ENCODE results near the gene C19orf38. TPM values are rescaled to one million over a fixed set of nuclear protein-coding genes. Genes with fewer than 3 reads are reported as not detected.

Gene C19orf38
- total and polyA plus RNA-seq, 2 of the 4 experiments (the other 2 are of a cell fraction) = 0.18 to 0.19 TPM

- 0 out of 2 replicates have a peak, but pooled peaks have one; percentile 37 for ATAC-seq (ENCODE audit: low read depth)
- 20% methylated on average over 1 of the region's 4 CpGs; no CpG with 5 or more reads in 1 of the 2 experiments for WGBS, 2 experiments (ENCODE audit: extremely low coverage in 2 of 2, insufficient read length in 1 of 2)
- in situ Hi-C loops (cut with MboI; ENCODE audit: low sequenced_read_pairs) = no loop called here
Measured at GRCh38 chr19:10858204-10858828, 10.1 kb downstream of the C19orf38 start.

More at GRCh38 chr19:10858204-10858828, 10.1 kb downstream of the C19orf38 start:
- H3K23ac ChIP-seq (ENCODE audit: low read depth, low read length) = no peak overlapping the region
- BruUV-seq (replicated peaks) = no TSS peak
- H4K8ac ChIP-seq (ENCODE audit: low read depth in 2 of 2, low read length in 2 of 2) = no peak overlapping the region; a peak in 1 of 4 replicates
- no peak overlapping the region for H3K4me2 ChIP-seq (ENCODE audit: low read depth, low read length)
- H4K91ac ChIP-seq (ENCODE audit: insufficient read depth, low read depth, low read length) = no peak overlapping the region
- no peak overlapping the region for H2BK15ac ChIP-seq (ENCODE audit: low read depth, low read length)
- H3K79me1 ChIP-seq (ENCODE audit: low read depth in 1 of 2, low read length in 2 of 2) = no peaks in the 10 kb centered on the region
- DNase-seq = no peak
- no peak overlapping the region for H3K27ac ChIP-seq (ENCODE audit: insufficient read depth, low read length)
- H3K18ac ChIP-seq (ENCODE audit: low read depth, low read length) = no peak overlapping the region
- TF ChIP-seq MAZ (IDR thresholded peaks at IDR 0.05; ENCODE audit: borderline replicate concordance, low read depth, low read length) (peak; percentile 57; the same call in 1 of the 2 replicates), SMC3 (IDR thresholded peaks at IDR 0.05; ENCODE audit: low read depth, low read length) (peak; percentile 47), RAD21 (IDR thresholded peaks at IDR 0.05; ENCODE audit: low read length) (peak; percentile 46), CTCF (conservative IDR thresholded peaks at IDR 0.05; ENCODE audit: low read depth, low read length) (peak; percentile 69), BHLHE40 (IDR thresholded peaks at IDR 0.05; ENCODE audit: low read depth, low read length) (no peak)
- peaks cover 6% of the 10 kb centered on the region; the same call in 1 of the 2 replicates for H3K9me1 ChIP-seq (ENCODE audit: insufficient read depth, low read length)
- H2AK9ac ChIP-seq (replicated peaks; ENCODE audit: low read depth, low read length, poor library complexity) = no peak overlapping the region
- POLR2A ChIA-PET (ENCODE audit: unreplicated experiment) = no interaction called here
- H3K4me1 ChIP-seq (ENCODE audit: control insufficient read depth, insufficient read depth, low read length) = no peaks in the 10 kb centered on the region; the same call in 1 of the 2 replicates
- dilution Hi-C loops (cut with HindIII; ENCODE audit: low sequenced_read_pairs, unreplicated experiment) (no loop called here), intact Hi-C loops (cut with micrococcal nuclease) (no loop called here)
- H3K14ac ChIP-seq (replicated peaks; ENCODE audit: low read depth, low read length) = no peak overlapping the region
- no peak overlapping the region for H2BK120ac ChIP-seq (ENCODE audit: low read depth, low read length)
- no peak overlapping the region for H3K4ac ChIP-seq (ENCODE audit: low read depth, low read length)
- CTCF ChIA-PET = interaction anchor here (0.6 to 1.9 kb wide), 4 partner anchors 22 to 141 kb away, joined by 3 to 9 read pairs (median 5); partner anchors contain the start of genes DNM2 and TMED1
- H3K56ac ChIP-seq (ENCODE audit: extremely low read depth, insufficient read depth, low read length) = no peak overlapping the region
- no peaks in the 10 kb centered on the region for H3K36me3 ChIP-seq (ENCODE audit: control insufficient read depth, insufficient read depth, low read length)
- H2BK5ac ChIP-seq (ENCODE audit: low read depth, low read length, poor library complexity, severe bottlenecking) = no peak overlapping the region
- H4K20me1 ChIP-seq (ENCODE audit: insufficient read depth, low read length) = no peaks in the 10 kb centered on the region
- no peak overlapping the region for H3K4me3 ChIP-seq (ENCODE audit: insufficient read depth, low read depth, low read length)
- no peak overlapping the region for H2BK20ac ChIP-seq (ENCODE audit: low read depth, low read length)
- H4K5ac ChIP-seq (ENCODE audit: low read depth, low read length) = no peak overlapping the region
- H2AK5ac ChIP-seq (ENCODE audit: low read depth, low read length) = no peak overlapping the region
- H3K9ac ChIP-seq (ENCODE audit: low read depth, low read length) = no peak overlapping the region
- no peaks in the 10 kb centered on the region for H3K9me3 ChIP-seq (ENCODE audit: control insufficient read depth, insufficient read depth, low read length)
- H2AFZ ChIP-seq (replicated peaks; ENCODE audit: low read length, poor library complexity) = peak overlapping the region; percentile 4
- H3K27me3 ChIP-seq (ENCODE audit: control insufficient read depth, insufficient read depth, low read length) = no peaks in the 10 kb centered on the region

All from IMR-90 (cell line).